NCI-H2107 treated with DMSO at 0.1 percent for 48 hours (cell line): ENCODE data around the gene ADAMTS15.

Experiments used
- DNase-seq: peaks from one replicate; lab custom pipeline; 2025; ENCODE audit not compliant: unreplicated experiment; lab: John Stamatoyannopoulos, UW

Gene ADAMTS15

GRCh38 chr11:130476922-130477491 lies 28.6 kb downstream of the ADAMTS15 start:
- DNase-seq, result no peak

- DNase-seq, result no peak
Measured at GRCh38 chr11:130477586-130478203, 29.2 kb downstream of the ADAMTS15 start.

GRCh38 chr11:130478204-130478701 lies 29.8 kb downstream of the ADAMTS15 start:
- no peak for DNase-seq

GRCh38 chr11:130478881-130479280 lies 30.4 kb downstream of the ADAMTS15 start:
- DNase-seq, result no peak

DNA sequence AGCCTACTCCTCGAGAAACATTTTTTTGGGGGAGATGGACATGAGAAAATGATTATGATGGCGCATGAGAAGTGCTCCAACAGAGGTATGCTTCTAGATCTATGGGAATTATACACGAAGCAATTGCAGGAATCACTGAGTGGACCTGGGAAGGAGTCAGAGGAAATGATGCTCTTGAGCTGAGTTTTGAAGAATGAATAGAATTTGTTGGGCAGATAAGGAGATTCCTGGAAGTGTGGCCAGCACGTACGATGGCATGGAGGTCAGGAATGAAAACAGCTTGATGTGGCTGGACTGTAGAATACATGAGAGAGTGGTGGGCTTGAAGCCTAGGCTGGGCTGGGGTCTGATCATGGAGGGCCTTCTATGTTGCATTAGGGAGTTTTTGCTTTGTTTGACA lies 31.7 kb downstream of the ADAMTS15 start:
- no peak for DNase-seq

- no peak for DNase-seq
Measured at GRCh38 chr11:130480711-130481140, 32.3 kb downstream of the ADAMTS15 start.

DNA sequence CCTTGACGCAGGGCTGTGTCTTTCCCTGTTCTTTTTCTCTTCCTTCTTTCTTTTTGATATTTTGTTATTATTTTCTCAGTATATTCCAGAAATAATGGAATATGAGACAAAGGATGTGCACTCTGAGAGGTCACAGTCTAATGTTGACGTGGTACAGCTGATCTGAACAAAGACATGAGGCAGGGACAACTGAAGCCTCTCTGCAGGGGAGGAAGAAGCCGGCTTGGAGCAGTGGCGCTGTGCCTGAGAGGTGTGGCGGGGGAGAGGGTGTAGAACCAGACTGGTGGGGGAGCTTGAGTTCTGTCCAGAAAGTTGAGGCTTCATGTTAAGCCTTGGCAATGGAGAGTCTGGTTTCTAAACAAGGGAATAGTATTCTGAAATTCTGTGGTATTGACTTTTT lies 34.7 kb downstream of the ADAMTS15 start:
- DNase-seq, result no peak

DNA sequence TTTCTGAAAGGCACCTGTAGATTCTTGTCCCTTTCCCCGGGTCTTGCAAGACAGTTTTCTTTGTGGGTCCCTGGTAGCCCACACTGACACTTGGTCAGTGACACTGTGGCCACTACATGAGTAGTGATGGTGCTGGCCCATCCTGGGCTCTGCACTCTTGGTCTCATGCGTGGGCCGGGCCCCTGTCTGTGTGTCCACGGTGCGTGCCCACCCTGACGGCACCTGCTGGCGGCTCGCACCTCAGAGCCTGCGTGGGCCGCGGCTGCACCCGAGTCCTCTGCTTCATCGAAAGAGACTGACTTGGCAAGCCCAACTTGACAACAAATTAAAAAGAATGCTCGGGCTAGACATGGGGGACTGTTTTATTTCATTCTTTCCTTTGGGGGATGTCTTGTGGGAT lies 37.5 kb downstream of the ADAMTS15 start:
- DNase-seq, result no peak

- no peak for DNase-seq
Measured at GRCh38 chr11:130486391-130486836, 38.0 kb downstream of the ADAMTS15 start.

GRCh38 chr11:130486987-130487923 lies 38.8 kb downstream of the ADAMTS15 start:
- no peak for DNase-seq

DNA sequence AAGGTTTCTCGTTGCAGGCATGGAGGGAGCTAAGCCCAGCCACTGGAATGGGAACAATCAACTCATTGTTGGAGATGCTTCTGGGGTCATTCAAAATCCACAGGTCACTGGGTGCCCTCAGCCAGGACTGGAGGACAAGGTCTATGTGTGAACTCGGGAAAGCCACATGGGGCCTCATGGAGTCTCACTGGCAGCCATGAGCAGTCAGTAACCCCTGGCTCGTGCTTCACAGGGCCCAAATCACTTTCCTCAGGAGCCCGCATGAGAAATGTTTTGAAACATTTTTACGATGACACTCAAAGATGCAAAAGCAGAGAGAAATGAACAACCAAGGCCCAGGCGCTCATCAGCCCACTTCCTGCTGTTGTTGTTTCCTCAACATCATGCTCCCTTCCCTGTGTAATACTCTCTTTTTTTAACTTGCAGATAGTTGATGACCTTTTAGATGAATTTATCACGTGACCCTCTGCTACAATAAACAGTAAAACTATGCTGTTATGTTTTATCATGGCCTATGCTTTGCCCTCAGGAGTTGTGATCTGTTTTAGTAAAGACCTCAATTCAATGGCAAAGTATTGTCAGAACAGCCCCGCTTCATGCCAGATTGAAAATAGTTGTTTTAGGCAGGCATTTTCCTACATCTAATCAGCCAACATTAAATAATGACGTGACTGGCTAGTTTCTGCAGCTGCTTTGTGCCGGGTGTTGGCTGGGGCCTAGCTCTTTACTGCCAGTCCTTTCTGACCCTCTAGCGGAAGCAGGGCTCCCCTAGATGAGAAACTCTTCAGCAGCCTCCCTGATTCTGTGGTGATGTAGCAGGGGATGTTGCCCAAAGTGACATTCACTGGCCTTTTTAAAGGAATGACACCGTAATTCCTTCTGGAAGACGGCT lies 39.7 kb downstream of the ADAMTS15 start:
- DNase-seq, result no peak

DNA sequence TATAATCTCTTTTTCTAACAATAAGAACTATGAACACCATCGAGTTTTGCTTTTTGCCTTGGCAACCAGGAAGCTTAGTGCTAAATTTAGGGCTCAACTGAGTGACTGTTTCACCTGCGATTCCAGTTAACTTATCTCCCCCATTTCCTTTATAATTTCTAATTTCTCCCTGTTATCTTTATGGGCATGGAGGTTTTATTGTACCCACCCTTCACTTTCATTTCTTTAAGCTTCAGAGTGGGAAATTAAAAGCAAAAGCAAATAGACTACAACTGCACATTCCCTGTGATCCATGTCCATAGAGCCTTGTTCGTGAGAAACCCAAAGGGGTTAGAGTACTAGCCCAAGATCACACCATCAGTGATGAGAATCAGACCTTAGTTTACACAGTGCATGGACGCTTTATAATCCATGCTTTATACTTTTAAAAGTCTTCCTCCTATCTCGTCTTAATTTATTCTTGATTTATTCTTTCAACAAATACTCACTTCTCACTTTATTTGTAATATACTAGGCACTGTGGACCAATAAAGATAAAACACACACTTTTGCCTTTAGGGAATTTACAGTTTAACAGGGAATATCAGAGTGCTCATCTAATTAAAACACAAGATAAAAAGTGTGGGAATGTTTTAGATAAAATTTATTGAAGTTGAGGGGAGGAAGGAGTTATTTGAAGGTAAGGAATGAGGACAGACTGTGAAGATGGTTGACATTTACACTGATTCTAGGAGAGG lies 40.6 kb downstream of the ADAMTS15 start:
- DNase-seq, result no peak

- DNase-seq, result no peak
Measured at GRCh38 chr11:130489716-130490115, 41.3 kb downstream of the ADAMTS15 start.

DNA sequence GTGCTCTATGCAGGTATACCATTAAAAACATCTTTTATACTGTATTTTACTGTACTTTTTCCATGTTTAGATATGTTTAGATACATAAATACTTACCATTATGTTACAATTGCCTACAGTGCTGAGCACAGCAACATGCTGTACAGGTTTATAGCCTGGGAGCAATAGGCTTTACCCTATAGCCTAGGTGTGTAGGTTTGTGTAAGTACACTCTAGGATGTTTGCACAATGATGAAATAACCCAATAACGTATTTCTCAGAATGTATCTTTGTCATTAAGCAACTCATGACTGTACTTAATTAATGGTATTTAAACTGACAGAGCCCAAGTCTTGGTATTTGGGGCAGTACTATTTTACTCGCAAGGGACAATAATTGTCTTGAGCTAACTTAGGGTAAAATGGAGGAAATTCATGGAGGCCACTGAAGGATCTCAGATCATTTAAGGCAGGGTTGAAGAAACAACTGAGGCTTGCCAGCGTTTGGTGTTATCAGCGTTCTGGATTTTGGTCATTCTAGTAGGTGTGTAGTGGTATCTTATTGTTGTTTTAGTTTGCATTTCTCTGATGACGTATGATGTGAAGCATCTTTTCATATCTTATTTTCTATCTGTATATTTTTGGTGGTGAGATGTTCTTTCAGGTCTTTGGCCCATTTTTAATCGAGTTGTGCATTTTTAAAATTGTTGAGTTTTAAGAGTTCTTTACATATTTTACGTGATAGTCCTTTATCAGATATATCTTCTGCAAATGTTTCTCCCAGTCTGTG lies 42.4 kb downstream of the ADAMTS15 start:
- DNase-seq, result no peak

GRCh38 chr11:130498181-130498580 lies 49.7 kb downstream of the ADAMTS15 start:
- DNase-seq, result no peak

GRCh38 chr11:130499828-130500227 lies 51.4 kb downstream of the ADAMTS15 start:
- no peak for DNase-seq

GRCh38 chr11:130504317-130504716 lies 55.9 kb downstream of the ADAMTS15 start:
- DNase-seq, result no peak

GRCh38 chr11:130508913-130509312 lies 60.5 kb downstream of the ADAMTS15 start:
- DNase-seq, result no peak

GRCh38 chr11:130509942-130510341 lies 61.5 kb downstream of the ADAMTS15 start:
- no peak for DNase-seq
